Measurements from ENCODE around the gene CIDEC. TPM values are rescaled to one million over a fixed set of nuclear protein-coding genes. Genes with fewer than 3 reads are reported as not detected.

The CIDEC gene
- total and polyA plus RNA-seq, 2 of the 13 experiments (the other 11 are each of a cell fraction or from before 2014, with no cell fraction given) = 2.5 to 10.4 TPM

GRCh38 chr3:9878700-9879099 is 1.4 kb downstream of the CIDEC start (continued):
- TF ChIP-seq FOXC1 (CRISPR knock-in tag; IDR thresholded peaks at IDR 0.05; ENCODE audit: borderline replicate concordance) (no peak), PHF8 (CRISPR knock-in tag; IDR thresholded peaks at IDR 0.05) (0 out of 2 replicates have a peak, but pooled peaks have one; percentile 8), MBNL3 (CRISPR knock-in tag; conservative IDR thresholded peaks at IDR 0.05) (no peak), SAFB2 (CRISPR knock-in tag; IDR thresholded peaks at IDR 0.05; ENCODE audit: borderline replicate concordance, low read depth) (no peak), ZBTB25 (CRISPR knock-in tag; IDR thresholded peaks at IDR 0.05) (no peak), ZNF383 (CRISPR knock-in tag; IDR thresholded peaks at IDR 0.05; ENCODE audit: borderline replicate concordance) (no peak), ZNF790 (CRISPR knock-in tag; IDR thresholded peaks at IDR 0.05; ENCODE audit: borderline replicate concordance) (no peak), KLF16 (CRISPR knock-in tag; IDR thresholded peaks at IDR 0.05) (peak in 1 of 2 experiments; percentile 30; a peak in 1 of 4 replicates), ZNF615 (CRISPR knock-in tag; IDR thresholded peaks at IDR 0.05; ENCODE audit: borderline replicate concordance) (no peak), BORCS8-MEF2B (CRISPR knock-in tag; IDR thresholded peaks at IDR 0.05) (0 out of 2 replicates have a peak, but pooled peaks have one; percentile 22), ZSCAN25 (CRISPR knock-in tag; IDR thresholded peaks at IDR 0.05) (no peak), POLR2AphosphoS2 (IDR thresholded peaks at IDR 0.05; ENCODE audit: low read depth, low read length) (no peak), RFX3 (CRISPR knock-in tag; IDR thresholded peaks at IDR 0.05) (no peak), ZNF550 (CRISPR knock-in tag; IDR thresholded peaks at IDR 0.05; ENCODE audit: borderline replicate concordance) (no peak), YY1 (IDR thresholded peaks at IDR 0.05; ENCODE audit: insufficient read depth, insufficient replicate concordance, low read depth, low read length) (no peak), WIZ (CRISPR knock-in tag; IDR thresholded peaks at IDR 0.05) (peak; percentile 68; the same call in 1 of the 2 replicates), SALL2 (CRISPR knock-in tag; IDR thresholded peaks at IDR 0.05) (no peak), NR2F2 (IDR thresholded peaks at IDR 0.05; ENCODE audit: borderline replicate concordance, low read depth) (no peak), ZNF639 (CRISPR knock-in tag; conservative IDR thresholded peaks at IDR 0.05) (no peak), THRA (CRISPR knock-in tag; IDR thresholded peaks at IDR 0.05; ENCODE audit: borderline replicate concordance) (no peak; the same call in 1 of the 2 replicates), ZNF136 (CRISPR knock-in tag; IDR thresholded peaks at IDR 0.05; ENCODE audit: low read depth) (no peak), TAF1 (CRISPR knock-in tag; IDR thresholded peaks at IDR 0.05) (0 out of 2 replicates have a peak, but pooled peaks have one; percentile 35)
- TF ChIP-seq, protein P1, sequence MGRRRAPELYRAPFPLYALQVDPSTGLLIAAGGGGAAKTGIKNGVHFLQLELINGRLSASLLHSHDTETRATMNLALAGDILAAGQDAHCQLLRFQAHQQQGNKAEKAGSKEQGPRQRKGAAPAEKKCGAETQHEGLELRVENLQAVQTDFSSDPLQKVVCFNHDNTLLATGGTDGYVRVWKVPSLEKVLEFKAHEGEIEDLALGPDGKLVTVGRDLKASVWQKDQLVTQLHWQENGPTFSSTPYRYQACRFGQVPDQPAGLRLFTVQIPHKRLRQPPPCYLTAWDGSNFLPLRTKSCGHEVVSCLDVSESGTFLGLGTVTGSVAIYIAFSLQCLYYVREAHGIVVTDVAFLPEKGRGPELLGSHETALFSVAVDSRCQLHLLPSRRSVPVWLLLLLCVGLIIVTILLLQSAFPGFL (CRISPR knock-in tag; IDR thresholded peaks at IDR 0.05) = no peak
- TF ChIP-seq, protein P2, sequence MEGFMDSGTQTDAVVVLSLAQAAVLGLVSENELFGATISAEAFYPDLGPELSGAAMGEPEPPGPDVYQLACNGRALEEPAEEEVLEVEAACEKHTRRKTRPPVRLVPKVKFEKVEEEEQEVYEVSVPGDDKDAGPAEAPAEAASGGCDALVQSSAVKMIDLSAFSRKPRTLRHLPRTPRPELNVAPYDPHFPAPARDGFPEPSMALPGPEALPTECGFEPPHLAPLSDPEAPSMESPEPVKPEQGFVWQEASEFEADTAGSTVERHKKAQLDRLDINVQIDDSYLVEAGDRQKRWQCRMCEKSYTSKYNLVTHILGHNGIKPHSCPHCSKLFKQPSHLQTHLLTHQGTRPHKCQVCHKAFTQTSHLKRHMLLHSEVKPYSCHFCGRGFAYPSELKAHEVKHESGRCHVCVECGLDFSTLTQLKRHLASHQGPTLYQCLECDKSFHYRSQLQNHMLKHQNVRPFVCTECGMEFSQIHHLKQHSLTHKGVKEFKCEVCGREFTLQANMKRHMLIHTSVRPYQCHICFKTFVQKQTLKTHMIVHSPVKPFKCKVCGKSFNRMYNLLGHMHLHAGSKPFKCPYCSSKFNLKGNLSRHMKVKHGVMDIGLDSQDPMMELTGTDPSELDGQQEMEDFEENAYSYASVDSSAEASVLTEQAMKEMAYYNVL (CRISPR knock-in tag; IDR thresholded peaks at IDR 0.05; ENCODE audit: borderline replicate concordance) = no peak

All from HepG2 (cell line).